ENCODE data around the gene CYP4Z1. TPM values are rescaled to one million over a fixed set of nuclear protein-coding genes. Genes with fewer than 3 reads are reported as not detected.
"Not testable (repeated sequence)": the region's sequence is repeated elsewhere in the genome, so short reads cannot be mapped to it uniquely, and the experiment has no call there.

CYP4Z1 gene, protein sequence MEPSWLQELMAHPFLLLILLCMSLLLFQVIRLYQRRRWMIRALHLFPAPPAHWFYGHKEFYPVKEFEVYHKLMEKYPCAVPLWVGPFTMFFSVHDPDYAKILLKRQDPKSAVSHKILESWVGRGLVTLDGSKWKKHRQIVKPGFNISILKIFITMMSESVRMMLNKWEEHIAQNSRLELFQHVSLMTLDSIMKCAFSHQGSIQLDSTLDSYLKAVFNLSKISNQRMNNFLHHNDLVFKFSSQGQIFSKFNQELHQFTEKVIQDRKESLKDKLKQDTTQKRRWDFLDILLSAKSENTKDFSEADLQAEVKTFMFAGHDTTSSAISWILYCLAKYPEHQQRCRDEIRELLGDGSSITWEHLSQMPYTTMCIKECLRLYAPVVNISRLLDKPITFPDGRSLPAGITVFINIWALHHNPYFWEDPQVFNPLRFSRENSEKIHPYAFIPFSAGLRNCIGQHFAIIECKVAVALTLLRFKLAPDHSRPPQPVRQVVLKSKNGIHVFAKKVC
- total RNA-seq (2014; rRNA removed; shearing (Covaris generic)), result not detected in 2 replicates

DNA sequence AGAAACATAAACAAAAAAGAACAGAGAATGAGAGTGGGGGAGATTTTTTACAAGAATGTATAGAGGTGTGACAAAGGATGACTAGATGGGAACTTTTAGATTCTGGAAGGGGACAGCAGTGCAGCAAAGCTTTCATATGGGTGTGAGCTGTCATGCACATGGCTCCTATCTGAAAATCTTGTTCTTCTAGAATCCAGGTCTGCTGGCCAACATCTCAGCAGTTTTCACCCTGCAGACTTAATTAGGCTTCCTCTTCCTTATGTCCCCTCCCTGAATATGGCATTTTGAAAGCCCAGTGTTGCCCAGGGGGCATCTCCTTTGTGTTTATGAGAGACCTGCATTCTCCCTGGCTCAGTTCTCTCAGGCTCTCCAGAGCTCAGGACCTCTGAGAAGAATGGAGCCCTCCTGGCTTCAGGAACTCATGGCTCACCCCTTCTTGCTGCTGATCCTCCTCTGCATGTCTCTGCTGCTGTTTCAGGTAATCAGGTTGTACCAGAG lies at the start of gene CYP4Z1:
Gene CYP4Z1 (plus strand): TSS at position 135 of the 498 bp plus-strand sequence. CDS start 260 bp downstream, at position 395.
- in situ Hi-C loops (cut with HindIII; ENCODE audit: low sequenced_read_pairs), result no loop called here
- no peak for DNase-seq (ENCODE audit: low spot score)

DNA sequence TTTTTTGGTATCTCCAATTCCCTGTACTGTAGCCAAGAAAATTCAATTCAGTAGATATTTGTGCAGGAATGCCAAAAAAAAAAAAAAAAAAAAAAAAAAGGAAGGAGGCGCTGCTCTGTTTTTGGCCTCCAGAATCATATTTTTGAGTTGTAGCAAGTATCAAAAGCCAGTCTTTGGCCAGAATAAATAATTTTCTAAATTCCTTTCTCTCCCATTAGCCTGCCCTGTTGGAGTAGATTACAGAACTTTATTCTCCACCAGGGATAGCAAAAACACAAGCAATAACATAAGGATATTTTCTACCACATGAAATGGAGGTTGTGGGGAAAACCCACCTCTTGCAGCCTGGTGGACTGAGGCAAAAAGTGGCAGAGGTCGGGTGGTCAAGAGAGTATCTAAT lies 46.0 kb upstream of the CYP4Z1 start:
- in situ Hi-C loops (cut with HindIII; ENCODE audit: low sequenced_read_pairs), result no loop called here
- no peak for DNase-seq (ENCODE audit: low spot score)

DNA sequence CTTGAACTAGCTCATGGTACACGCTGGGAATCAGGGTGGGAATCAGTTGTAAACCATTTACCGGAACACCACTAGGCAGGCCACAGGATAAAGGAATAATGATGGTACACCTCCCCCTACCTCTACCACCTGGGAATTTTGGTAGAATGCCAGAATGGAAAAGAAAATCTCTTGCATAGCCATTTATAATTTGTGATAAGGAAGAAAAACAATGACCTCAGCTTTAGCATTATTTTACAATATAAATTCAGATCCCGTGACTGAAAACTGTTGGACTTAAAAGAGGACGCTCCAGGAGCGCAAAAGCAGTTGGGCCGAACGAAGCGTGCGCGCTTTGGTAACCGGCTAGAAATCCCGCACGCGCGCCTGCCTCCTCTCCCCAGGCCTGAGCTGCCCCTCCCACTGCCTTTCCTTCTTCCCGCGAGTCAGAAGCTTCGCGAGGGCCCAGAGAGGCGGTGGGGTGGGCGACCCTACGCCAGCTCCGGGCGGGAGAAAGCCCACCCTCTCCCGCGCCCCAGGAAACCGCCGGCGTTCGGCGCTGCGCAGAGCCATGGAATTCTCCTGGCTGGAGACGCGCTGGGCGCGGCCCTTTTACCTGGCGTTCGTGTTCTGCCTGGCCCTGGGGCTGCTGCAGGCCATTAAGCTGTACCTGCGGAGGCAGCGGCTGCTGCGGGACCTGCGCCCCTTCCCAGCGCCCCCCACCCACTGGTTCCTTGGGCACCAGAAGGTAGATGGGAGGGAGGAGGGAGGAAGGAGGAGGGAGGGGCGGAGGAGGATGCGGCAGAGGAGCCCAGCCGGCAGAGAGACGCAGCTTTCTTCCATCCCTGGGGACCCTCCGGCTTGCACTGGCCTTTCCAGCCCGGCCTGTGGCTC lies 43.5 kb upstream of the CYP4Z1 start, which contains the start of gene CYP4X1:
Gene CYP4X1 (plus strand): TSS at position 402 of the 873 bp plus-strand sequence. CDS start 149 bp downstream, at position 551.
- in situ Hi-C loops (cut with HindIII; ENCODE audit: low sequenced_read_pairs), result no loop called here
- DNase-seq (ENCODE audit: low spot score), result peak; percentile 58

DNA sequence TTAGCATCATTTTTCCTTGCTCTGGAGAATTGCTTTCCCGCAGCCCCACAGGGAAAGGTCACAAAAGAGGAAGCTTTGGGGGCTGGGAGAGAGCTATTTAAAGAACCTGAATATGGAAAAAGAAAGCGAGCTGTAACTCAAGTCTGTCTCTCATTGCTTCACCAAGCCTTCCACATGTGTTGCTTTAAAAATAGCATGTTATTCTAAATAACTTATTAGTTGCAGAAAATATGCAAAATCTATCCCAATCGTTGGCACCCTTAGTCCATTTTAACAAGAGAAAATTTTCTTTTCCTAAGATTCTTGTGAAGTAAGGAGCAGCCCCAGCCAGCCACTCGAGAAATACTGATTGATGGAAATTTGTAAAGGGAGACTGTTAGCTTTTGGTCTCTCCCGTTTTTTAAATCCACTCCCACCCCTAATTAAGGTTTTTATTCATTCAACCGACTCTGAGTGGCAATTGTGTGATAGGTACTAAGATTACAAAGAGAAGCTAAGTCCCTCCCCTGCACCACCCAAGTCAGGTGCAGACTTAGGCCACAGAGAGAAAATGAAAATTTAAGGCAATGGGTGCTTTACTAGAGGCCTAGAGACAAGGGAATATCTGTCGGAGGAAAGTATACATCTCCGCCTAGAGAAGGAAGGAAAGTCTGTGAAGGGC lies 42.8 kb upstream of the CYP4Z1 start:
- peak; percentile 35 for DNase-seq (ENCODE audit: low spot score)
- in situ Hi-C loops (cut with HindIII; ENCODE audit: low sequenced_read_pairs), result no loop called here

DNA sequence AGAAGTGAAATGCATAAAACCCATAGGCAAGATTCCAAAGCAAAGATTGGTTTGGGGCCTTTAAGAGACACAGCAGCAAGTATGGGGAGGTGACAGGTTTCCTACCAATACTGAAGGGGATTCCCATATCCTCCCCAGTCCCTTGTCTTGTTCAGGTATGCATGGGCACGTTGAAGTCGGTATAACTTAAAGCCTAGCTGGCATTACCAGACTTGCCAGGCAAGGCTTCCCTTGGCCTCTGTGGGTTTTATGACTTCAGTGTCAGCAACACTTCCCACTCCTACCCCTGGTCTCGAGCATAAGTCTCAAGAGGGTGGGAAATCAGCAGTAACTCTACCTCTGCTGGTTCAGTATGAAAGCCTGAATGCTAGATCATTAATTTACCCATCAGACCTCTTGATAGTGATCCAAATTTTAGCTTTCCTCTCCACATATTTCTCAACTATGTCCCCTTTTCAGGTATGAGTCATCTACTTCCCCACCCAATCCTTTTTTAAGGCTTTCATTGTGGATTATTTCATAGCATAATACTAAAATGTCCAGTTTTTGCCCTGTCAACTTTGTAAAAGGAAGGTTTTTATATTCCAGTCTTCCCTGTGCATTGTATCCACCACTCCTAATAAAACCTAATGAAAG lies 36.7 kb upstream of the CYP4Z1 start:
- in situ Hi-C loops (cut with HindIII; ENCODE audit: low sequenced_read_pairs), result no loop called here
- no peak for DNase-seq (ENCODE audit: low spot score)

DNA sequence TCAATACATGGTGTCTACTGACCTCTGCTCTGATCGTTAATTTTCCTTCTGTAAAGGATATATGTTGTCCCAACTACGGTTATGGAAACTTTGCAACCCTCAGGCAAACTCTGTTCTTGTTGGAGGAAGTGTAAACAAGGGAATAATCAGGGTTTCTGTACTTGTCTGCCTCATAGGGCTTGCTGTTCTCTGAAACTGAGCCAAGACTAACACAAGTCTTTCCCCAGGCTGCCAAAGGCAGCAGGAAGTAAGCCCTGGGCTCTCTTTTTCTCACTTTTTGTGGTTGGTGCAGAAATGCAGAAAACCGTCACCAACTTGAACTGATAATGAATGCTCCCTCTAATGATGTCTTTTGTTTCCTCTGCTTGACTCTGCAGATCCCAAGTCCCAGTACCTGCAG lies 36.0 kb upstream of the CYP4Z1 start:
- in situ Hi-C loops (cut with HindIII; ENCODE audit: low sequenced_read_pairs), result no loop called here
- no peak for DNase-seq (ENCODE audit: low spot score)

DNA sequence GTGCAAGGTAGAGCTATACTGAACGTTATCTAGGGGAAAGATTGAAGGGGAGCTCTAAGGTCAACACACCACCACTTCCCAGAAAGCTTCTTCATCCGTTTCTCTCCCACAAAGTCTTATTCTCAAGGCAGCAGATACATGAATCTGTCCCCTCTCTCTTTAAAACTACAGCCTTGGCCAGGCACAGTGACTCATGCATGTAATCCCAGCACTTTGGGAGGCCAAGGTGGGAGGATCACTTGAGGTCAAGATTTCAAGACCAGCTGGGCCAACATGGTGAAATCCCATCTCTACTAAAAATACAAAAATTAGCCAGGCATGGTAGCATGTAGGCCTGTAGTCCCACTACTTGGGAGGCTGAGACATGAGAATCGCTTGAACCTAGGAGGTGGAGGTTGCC lies 35.4 kb upstream of the CYP4Z1 start:
- in situ Hi-C loops (cut with HindIII; ENCODE audit: low sequenced_read_pairs), result no loop called here
- no peak for DNase-seq (ENCODE audit: low spot score)

DNA sequence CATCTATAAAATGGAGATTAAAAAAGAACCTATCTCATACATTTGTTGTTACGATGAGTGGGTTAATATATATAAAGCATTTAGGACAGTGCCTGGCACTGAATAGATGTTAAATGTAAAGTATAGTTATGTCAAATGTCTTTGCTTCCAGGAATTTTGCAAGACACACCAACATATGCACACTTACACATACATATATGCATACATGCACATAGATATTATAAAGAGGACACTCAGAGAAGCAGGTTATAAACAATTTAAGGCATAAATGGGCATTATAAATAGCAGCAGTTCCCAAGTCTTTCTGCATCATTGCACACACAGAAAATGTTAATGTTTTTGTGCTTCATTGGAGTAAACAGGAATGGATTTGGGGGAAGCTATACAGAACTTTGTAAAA lies 30.3 kb upstream of the CYP4Z1 start:
- in situ Hi-C loops (cut with HindIII; ENCODE audit: low sequenced_read_pairs), result no loop called here
- no peak for DNase-seq (ENCODE audit: low spot score)

DNA sequence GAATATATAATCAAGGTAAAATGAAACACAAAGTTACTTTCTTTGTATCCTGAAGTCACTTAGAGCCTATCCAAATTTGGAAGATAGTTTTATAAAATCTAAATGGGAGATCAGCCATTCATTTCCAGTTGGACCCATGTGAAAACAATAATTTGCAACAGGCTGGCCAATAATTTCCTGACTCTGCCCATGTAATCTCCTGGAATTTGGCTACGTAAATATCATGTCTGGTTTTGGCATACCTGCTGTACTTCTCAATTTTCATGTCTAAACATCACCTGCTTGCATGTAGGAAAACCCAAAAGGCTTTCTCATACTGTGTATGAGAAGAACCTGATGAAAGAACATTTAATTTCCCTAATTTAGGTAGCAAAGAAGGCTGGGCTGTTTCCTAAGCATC lies 7.7 kb upstream of the CYP4Z1 start:
- no peak for DNase-seq (ENCODE audit: low spot score)
- in situ Hi-C loops (cut with HindIII; ENCODE audit: low sequenced_read_pairs), result no loop called here

DNA sequence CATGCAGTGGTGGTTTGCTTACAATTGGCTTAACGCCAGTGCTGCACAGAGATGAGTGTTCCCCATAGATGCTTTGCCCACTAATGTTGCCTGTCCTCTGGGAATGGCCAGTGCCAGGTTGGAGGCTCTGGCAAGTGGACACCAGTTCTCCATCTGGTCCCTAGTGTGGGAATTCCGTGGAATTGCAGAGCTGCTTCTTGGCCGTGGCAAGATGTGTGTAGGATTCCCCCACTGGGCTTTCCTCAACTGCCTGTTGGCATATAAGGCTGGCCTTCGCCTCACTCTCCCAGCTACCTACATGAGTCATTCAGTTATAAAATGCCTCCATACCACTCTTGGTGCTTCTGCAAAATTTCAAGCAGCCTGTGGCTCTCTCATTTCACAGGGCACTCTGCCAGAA lies 2.0 kb downstream of the CYP4Z1 start:
- DNase-seq (ENCODE audit: low spot score); in situ Hi-C loops (cut with HindIII; ENCODE audit: low sequenced_read_pairs): not testable (repeated sequence)

DNA sequence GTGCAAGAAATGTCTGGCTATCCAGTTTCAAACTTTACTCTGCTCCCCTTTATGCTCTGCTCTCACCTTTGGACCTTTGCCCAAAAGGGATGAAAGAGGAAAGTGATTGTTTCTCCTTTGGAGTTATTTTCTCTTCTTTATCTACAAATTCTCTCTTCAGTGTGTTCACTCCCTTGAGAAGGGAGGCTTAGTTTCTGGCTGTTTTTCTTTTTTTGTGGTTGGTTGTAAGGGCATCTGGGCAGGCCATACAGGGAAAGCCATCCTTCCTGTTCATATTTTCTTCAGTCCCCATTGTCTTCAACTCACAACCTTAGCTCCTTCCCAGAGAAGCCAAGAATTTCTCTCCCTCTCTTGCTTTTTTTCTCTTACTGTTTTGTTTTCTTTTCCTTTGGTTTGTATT lies 2.5 kb downstream of the CYP4Z1 start:
- in situ Hi-C loops (cut with HindIII; ENCODE audit: low sequenced_read_pairs); DNase-seq (ENCODE audit: low spot score): not testable (repeated sequence)

DNA sequence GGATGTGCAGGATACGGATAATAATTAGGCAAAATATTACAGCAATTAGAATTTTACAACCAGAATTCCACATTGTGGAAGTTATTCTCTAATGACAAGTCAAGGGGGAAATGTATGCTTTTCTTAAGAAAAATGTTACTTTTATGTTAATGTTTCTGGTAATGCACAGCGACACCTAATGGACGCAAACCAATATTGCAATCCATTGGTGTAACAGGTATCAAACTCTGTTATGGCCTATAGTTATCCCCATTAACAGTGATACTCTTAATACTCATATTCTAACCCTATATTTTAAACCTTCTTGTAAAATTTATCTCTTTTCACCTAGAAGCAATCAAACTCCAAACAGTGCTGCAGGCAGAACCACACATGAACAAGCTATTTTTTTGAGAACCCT lies 22.3 kb downstream of the CYP4Z1 start:
- peak; percentile 9 for DNase-seq (ENCODE audit: low spot score)
- in situ Hi-C loops (cut with HindIII; ENCODE audit: low sequenced_read_pairs), result not testable (repeated sequence)

DNA sequence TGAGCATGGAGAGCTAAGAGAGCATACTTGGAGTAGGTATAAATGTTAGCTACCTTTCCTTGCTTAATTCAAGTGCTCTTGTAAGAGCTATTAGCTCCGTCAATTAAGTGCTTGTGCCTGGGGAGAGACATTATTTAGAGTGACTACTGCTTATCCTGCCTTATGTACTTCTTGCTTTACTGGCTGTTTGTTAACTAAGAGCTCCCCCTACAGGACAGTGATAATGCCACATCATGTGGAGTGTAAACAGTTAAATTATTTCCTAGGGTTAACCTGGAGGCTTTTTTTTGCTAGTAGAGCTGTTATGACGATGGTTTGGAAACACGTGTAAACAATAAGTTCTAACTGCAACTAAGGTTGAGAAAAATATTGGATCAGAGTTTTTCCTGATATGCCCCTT lies 24.4 kb downstream of the CYP4Z1 start:
- in situ Hi-C loops (cut with HindIII; ENCODE audit: low sequenced_read_pairs); DNase-seq (ENCODE audit: low spot score): not testable (repeated sequence)

DNA sequence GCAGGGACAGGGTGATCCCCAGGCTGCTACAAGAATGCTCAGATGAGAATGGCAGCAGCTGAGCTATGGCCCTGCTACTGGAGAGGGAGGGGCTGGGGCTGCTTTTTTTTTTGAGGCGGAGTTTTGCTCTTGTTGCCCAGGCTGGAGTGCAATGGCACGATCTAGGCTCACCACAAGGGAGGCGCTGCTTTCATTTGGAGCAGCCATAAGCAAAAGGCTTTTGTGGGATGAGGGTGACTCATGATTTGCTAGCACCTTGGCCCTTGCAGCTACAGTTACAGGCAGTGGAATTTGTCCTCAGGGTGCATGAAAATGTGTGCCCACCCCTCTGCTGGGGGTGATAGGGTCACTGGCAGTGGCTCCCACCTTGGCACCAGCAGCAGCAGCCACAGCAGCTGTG lies 37.8 kb downstream of the CYP4Z1 start:
- in situ Hi-C loops (cut with HindIII; ENCODE audit: low sequenced_read_pairs), result no loop called here
- DNase-seq (ENCODE audit: low spot score), result no peak

DNA sequence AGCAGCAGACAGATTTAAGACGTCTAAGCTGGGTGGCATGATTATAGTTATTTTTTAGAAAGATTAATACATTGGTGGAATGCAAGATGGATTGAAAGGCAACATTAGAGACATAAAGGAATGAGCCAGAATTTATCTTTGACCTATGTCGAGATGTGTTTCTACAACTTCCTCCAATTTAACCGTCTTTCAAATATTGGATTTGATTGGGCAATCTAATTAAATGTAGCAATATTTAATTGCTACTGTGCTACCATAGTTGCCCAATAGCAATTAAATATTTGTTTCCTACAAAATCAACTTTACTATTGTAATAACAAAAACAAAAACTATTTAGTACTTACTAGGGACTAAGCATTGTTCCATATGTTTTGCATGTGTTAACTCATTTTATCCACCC lies 39.8 kb downstream of the CYP4Z1 start:
- in situ Hi-C loops (cut with HindIII; ENCODE audit: low sequenced_read_pairs), result no loop called here
- no peak for DNase-seq (ENCODE audit: low spot score)

DNA sequence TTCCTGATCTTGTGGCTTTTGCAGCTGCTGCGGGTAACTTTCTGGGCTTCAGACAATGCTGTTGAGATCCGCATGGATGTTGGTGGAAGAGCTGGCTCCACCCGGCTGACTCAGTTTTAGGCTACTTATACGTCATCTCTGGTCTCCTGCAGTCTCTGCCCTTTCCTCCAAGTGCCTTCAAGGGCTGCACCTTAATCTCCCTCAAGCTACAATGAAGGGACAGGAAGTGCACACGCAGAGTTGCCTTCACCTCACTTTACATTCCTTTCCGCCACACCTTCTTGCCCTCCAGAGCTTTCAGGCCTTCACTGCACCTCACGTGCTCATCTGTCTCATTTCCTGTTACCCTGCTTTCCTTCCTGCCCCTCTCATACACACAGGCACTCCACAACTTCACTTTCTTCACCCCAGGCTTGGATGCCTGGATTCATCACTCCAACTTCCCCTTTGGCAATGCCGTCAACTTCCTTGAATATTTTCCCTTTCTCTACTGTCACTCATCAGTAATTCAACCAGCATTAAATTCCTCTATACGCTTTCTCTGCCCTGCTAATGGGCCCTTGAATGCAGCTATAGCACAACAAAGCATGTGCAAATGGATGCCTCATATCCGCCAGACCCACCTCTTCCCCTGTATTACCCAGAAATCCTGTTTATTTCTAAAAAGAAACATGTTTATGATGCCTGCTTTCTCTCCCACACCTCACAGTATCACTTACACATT lies 41.0 kb downstream of the CYP4Z1 start:
- in situ Hi-C loops (cut with HindIII; ENCODE audit: low sequenced_read_pairs); DNase-seq (ENCODE audit: low spot score): not testable (repeated sequence)

DNA sequence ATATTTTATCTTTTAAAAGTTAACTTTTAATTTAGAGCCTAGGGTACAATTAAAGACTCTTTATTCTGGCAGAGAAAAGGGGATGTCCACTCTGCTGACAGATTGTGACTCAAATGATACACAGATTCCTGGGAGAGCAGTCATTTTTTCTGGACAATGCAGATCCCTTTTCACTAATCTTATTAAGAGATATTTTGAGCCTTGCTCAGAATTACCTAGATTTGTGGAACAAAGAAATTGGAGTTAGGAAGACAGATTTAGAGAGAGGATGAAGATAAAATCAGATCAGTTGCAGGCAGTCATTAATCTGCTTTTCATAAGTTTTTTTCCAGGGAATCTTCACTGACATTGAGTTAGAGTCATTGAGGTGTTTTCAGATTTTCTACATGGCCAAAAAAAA lies 42.5 kb downstream of the CYP4Z1 start:
- DNase-seq (ENCODE audit: low spot score); in situ Hi-C loops (cut with HindIII; ENCODE audit: low sequenced_read_pairs): not testable (repeated sequence)

DNA sequence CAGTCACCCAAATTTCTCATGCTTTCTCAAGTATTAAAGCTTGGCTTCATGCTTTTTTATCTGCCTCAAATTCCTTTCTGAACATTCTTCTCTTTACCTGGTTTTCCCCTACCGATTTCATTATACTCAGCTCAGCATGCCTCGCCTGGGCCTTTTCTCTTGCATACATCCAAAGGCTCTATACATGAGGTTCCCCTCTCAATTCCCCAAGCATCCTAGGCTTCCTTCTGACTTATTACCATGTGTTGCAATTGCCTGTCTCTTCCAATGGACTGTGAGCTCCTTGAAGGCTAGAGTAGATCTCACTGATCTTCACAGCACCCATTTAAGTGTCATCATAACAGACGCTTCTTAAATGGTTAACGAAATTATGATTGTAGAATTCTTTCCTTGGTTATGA lies 46.1 kb downstream of the CYP4Z1 start:
- DNase-seq (ENCODE audit: low spot score), result no peak
- in situ Hi-C loops (cut with HindIII; ENCODE audit: low sequenced_read_pairs), result no loop called here
